Urinary bladder (tissue), 4 donors: Measurements from ENCODE around the gene CRIM1. TPM values are rescaled to one million over a fixed set of nuclear protein-coding genes. Genes with fewer than 3 reads are reported as not detected.

Source experiments
- DNase-seq: peaks from one replicate; pipeline ENCODE4 v3.0.0-alpha.2; 2015; ENCODE audit errors: extremely low spot score
- H3K27ac ChIP-seq: one replicate; pipeline ENCODE4 v1.5.1; 2013; ENCODE audit warnings: low read depth, mild to moderate bottlenecking, moderate library complexity
- H3K36me3 ChIP-seq: one replicate; pipeline ENCODE4 v1.6.1; 2013; ENCODE audit warnings: mild to moderate bottlenecking, moderate library complexity; ENCODE audit not compliant: insufficient read depth
- H3K4me1 ChIP-seq: one replicate; pipeline ENCODE4 v1.6.1; 2013; ENCODE audit warnings: mild to moderate bottlenecking, moderate library complexity; ENCODE audit not compliant: insufficient read depth
- H3K4me3 ChIP-seq: one replicate; pipeline ENCODE4 v1.5.1; 2013; ENCODE audit warnings: low read depth, low read length
- WGBS: extraction: QIAGEN DNeasy Blood & Tissue Kit; methylation state at CpG from one replicate; pipeline ENCODE4 v1.1.7; 2013; 5-methylcytosine and 5-hydroxymethylcytosine counted together
- polyA plus RNA-seq: library from polyadenylated mRNA; stranded (reverse); fragments of 200-250 nt; gene quantifications from one replicate; pipeline ENCODE4 v1.2.3, GENCODE V29; 2013
- total RNA-seq: library from RNA; depleted of rRNA; stranded (reverse); fragments of >200 nt; gene quantifications from one replicate; pipeline ENCODE4 v1.2.3, GENCODE V29; 2014
- donor health status: healthy with polysubstance abuse.
- donor health status: healthy.

CRIM1 gene
- total and polyA plus RNA-seq, 2 donors: 36.6 to 78.0 TPM

DNA sequence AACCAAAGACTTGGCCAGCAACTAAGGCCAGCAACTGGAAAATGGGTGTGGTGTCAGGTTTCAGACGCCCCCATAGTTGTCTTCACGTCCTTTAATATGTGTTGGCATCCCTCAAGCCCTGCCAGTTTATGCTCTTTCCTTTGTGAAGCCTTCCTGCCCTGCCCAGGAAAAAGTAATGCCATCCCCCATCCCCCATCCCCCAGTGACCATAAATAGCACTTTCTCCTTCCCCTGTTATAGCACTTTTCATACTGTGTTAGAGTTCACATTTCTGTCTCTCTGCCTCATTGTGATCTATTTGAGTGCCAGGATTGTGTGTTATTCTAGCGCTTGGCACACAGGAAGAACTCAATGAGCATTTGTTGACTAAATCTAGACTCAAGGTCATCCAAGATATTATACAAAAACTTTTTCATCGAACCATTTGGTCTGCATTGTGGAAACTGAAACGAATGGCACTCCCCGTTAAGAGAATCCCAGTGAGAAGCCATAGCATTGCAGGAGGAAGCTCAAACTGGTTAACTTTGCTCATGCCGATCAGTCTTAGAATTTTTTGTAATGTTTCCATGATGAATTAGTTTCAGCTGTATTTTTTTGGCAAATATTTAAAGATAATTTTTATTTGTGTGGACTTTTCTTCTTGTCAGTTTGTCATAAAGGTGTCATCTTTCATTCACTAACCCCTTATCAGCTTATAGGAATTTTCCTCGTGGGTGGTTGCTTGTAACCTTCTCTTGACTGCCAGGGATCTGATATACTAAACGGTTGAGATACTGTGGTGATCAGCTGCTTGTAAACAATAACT lies 15.7 kb downstream of the CRIM1 start:
- H3K4me1 ChIP-seq: peaks cover 4% of the 10 kb centered on the region
- no peak for DNase-seq
- H3K27ac ChIP-seq: no peak overlapping the region
- no peak overlapping the region for H3K4me3 ChIP-seq
- WGBS: 41% methylated on average over 9 of the region's 9 CpGs
- H3K36me3 ChIP-seq: no peaks in the 10 kb centered on the region

DNA sequence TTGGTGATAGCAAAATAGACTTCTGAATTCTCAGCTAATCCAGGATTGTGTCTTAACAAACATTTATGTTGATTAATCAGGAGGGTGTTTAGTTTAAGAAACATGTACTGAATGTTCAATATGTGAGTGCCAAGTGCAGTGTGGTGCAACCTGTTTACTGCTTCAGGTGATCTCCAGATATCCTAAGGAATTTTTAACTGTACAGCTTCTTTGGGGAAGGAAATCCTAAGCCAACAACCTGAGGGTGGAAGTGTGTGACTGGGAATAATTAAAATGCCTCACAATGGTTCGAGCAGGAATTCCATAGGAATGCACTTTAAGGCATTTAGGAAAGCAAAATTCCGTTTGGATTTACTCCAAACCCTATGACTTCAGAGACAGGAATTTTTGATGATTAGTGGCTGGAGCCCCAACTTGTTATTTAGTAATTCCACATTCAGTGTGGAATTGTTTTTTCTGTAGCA lies 16.4 kb downstream of the CRIM1 start:
- no peak for DNase-seq
- Histone ChIP-seq H3K4me1 (peaks cover 4% of the 10 kb centered on the region), H3K36me3 (no peaks in the 10 kb centered on the region), H3K27ac (no peak overlapping the region), H3K4me3 (no peak overlapping the region)
- 33% methylated on average over 2 of the region's 2 CpGs for WGBS

DNA sequence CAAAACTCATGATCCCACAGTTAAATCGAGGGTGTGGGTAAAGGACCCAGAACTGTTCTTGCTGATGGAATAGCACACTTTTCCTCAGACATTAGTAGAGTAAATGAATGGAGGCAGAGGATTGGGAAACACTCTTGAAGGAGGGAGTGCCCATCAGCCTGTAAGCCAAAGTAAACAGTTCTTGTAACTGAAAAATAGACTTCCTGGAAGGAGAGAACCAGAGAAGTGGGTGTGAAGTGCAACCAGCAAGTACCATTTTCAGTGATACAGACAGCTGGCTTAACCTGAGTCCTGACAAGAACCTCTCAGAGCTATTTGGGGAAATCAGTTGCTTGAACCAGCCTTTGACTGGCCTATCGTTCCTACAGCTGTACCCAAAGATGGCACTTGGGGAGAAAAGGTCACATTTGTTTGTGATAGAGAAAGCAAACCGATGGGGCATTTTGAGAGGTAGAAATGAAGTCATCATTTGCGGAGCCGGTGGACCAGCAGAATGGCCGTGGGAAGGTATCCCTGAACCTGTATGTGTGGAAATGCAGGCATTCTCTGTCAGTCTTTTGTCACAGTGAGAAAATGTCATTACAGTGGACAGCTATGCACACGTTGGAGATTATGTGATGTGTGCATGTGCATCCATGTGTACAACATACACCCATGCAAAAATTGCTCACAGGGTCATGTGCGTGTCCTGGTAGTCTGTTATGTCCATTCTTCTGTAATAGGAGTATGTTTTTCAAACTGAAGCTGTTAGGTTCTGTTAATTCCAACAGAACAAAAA lies 17.8 kb downstream of the CRIM1 start:
- Histone ChIP-seq H3K36me3 (no peaks in the 10 kb centered on the region), H3K4me1 (peaks cover 2% of the 10 kb centered on the region), H3K27ac (no peak overlapping the region), H3K4me3 (no peak overlapping the region)
- WGBS: 89% methylated on average over 8 of the region's 8 CpGs
- DNase-seq: no peak

DNA sequence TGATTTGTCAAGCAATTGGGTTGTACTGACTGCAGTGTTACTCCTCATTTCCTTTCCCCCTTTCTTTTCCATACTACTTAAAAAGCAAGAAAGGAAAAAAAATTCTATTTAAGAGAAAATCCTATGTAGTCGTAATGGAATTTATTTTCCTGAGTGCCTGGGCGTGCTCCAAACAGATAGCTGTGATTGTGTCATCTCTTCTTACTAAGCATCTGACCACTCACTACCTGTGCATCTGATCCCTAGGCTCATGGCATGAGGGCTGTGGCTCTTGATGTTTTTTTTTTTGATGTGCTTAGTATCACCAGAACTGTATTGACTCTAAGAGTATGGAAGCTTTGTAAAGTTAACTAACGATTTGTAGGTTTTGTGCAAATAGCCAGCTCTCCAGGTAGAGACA lies 19.0 kb downstream of the CRIM1 start:
- DNase-seq: no peak
- H3K4me1 ChIP-seq: peaks cover 2% of the 10 kb centered on the region
- H3K27ac ChIP-seq: no peak overlapping the region
- no peak overlapping the region for H3K4me3 ChIP-seq
- H3K36me3 ChIP-seq: no peaks in the 10 kb centered on the region
- WGBS: 89% methylated on average over 3 of the region's 3 CpGs

DNA sequence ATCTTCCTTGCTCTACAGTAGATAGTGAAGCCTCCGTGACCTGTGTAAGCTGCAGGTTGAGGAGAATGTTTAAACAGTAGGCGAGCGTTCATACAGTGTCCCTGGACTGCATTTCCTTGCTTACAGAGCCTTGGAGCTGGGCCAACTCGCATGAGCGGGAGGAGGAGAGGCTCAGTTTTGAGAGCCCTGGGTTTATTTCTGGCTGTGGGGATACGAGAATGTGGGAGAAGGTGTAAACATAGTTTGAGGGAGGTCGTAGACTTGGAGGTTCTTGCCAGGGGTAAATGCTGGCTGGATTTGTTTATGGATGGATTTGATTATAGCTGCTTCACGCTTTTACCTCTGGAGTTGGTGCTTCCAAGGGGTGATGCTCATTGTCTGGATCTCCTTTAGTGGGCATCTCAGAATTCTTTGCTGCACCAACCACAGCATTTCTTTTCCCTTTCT lies 20.8 kb downstream of the CRIM1 start:
- WGBS: 17% methylated on average over 8 of the region's 8 CpGs
- DNase-seq: no peak
- Histone ChIP-seq H3K4me1 (no peaks in the 10 kb centered on the region), H3K4me3 (no peak overlapping the region), H3K27ac (no peak overlapping the region), H3K36me3 (no peaks in the 10 kb centered on the region)

DNA sequence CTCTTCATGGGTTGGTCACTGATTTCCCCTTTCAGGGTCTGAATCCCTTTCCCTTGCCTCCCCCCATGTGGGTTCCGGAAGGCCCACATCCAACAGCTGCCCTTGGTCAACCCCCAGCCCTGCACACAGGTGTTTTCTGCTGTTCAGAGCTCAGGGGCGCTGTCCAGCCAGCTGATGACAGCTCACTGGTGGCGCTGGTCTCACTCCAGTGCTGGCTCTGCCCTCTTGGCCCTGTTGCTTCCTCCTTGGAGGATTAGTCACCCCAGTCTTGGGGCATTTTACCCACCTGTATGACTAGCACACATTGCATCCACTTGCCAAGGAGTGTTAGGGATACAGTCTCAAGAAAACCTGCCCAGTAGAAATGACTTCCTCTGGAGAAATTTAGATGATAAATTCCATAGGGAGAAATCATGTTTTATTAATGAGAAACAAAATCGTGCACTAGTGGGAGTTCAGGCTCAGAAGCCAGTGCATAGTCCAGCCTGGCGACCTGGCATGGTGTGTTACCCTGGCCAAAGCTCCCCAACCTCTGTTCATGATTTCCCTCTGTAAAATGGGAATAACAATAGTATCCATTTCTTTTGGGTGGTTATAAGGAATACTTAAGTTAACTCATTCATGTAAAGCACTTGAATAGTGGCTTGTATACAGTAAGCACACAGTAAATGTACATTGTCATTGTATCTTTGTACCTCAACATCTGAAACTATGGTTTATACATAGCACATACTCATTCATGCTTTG lies 21.6 kb downstream of the CRIM1 start:
- Histone ChIP-seq H3K36me3 (no peaks in the 10 kb centered on the region), H3K4me1 (no peaks in the 10 kb centered on the region), H3K4me3 (no peak overlapping the region), H3K27ac (no peak overlapping the region)
- WGBS: 85% methylated on average over 5 of the region's 5 CpGs
- no peak for DNase-seq

DNA sequence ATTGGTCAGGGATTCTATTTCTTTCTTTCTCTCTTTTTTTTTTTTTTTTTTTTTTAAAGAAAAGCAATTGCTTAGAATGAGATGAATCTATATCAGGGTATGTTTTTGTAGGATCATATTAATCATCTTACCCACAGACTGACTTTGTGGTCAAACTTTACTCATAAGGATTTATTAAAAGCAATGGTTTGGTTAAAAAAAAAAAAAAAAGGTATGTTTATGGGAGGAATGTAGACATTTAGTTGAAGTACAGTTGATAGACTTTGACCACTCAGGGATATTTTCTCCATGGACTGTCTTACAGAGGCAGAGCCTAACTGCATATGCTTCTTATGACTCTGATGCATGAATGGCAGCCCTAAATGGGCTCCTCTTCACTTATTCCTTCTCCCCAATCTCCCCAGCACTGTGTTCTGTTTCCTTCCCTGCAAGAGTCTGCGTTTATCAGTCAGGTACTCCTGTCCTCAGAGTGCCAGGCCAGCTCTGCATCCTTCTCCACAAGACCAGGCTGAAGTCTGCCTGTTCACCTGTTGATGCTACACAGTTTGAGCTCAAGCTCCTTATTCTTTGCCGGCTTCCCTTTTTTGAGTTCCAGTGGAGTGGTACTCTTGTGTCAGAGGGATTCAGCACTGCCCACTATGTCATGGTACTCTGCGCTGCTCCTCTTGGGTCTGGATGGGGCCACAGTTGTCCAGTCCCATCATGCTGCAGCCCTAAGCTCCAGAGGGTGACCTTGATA lies 24.3 kb downstream of the CRIM1 start:
- H3K4me3 ChIP-seq: no peak overlapping the region

DNA sequence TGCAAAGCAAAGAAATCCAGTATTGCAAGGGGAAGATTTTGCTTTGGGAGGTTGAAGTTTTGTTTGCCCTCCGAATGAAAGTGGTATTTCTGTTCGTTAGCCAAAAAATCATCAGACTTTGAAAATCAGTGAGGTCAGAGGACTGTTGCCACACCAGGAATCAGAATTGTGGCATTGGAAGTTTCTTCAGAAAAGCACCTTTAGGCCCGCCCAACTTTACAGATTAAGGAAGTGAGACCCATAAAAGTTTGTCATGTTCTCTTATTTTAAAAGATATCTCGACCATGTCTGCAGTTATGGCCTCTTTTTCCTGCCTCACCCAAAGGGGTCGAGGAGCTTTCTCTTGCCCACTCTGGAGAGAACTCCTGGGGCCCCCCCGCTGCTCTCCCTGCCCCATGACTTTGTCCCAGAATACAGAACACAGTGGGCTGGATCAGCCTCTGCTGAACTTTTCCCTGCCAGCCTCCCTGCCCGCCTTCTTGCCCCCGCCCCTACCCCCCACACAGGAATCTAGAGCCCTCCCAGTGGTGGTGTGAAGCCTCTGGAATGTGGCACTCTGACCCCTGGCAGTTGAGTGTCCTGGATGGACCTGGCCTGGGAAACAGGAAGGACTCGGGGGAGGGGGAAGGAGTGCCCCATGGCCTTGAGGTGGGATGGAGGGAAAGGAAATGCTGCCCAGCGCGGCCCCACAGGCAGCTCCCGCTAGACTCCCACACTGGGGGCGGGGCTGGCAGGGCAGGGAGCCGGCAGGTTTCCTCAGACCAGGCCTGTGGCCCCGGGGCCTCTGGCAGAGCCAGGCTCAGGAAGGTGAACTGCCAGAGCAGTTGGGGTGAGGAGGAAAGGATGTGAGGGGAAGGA lies 25.3 kb downstream of the CRIM1 start:
- no peak overlapping the region for H3K27ac ChIP-seq
- WGBS: 71% methylated on average over 15 of the region's 15 CpGs
- H3K4me1 ChIP-seq: no peaks in the 10 kb centered on the region

More for the DNA sequence above, 24.3 kb downstream of the CRIM1 start:
- DNase-seq: no peak
- H3K27ac ChIP-seq: no peak overlapping the region
- 96% methylated on average over 3 of the region's 3 CpGs for WGBS
- H3K36me3 ChIP-seq: no peaks in the 10 kb centered on the region
- no peaks in the 10 kb centered on the region for H3K4me1 ChIP-seq

DNA sequence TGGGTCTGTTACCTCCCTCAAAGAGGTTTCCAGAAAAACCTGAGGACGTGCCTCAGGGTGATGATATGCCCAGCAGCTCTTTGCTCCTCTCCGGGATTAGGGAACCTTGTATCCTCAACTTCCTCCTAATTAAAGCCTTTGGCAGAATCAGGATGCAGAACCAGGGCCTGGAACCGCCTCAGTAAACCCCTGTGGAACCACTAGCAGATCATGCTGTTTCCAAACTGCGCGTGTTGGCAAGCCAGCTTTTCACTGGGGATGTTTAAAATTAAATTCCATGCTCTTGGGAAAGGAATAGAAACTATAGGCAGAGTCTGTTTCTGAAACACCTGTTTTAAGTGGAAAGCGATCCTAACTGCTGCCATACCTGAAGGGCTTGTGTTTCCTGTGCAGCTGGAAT lies 26.4 kb downstream of the CRIM1 start:
- no peak for DNase-seq
- no peaks in the 10 kb centered on the region for H3K36me3 ChIP-seq
- no peaks in the 10 kb centered on the region for H3K4me1 ChIP-seq
- H3K4me3 ChIP-seq: no peak overlapping the region
- 91% methylated on average over 6 of the region's 6 CpGs for WGBS
- no peak overlapping the region for H3K27ac ChIP-seq

More for the DNA sequence above, 25.3 kb downstream of the CRIM1 start:
- DNase-seq: no peak
- Histone ChIP-seq H3K36me3 (no peaks in the 10 kb centered on the region), H3K4me3 (no peak overlapping the region)

DNA sequence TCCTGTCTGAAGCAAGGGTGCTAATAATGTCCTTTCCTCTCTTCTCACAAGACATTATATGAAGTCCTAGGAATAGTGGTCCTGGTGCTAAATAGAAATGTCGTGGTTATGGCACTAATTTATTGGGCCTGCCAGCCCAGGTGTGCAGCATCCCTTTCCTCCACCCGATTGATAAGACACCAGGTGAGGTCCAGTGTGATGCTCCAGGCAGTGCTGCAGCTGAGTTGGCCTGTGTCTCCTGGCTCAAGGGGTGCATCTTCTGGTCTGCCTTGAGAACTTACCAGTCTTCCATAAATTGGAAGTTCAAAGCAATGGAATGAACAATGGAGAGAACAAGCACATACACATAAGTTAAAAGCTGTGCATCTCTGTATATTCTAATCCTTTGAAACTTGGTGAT lies 26.9 kb downstream of the CRIM1 start:
- Histone ChIP-seq H3K4me3 (no peak overlapping the region), H3K27ac (no peak overlapping the region), H3K36me3 (no peaks in the 10 kb centered on the region), H3K4me1 (no peaks in the 10 kb centered on the region)
- no peak for DNase-seq
- 46% methylated on average over 2 of the region's 2 CpGs for whole genome bisulfite sequencing

DNA sequence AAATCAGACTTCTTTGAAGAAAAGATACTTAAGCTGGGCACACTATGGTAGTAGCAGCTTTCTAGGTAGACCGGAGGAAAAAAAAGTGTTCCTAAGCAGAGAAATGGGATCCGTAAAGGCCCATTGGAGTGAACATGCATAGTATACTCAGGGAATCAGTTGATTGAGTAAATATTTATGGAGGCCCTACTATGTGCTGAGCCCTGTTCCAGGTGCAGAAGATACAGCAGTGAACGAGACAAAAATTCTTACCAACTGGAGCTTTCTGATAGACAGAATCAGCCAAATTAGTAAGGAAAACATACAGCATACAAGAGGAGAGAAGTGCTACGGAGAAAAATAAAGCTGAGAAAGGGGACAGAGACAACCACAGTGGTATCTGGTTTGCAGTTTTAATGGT lies 28.1 kb downstream of the CRIM1 start:
- Histone ChIP-seq H3K36me3 (no peaks in the 10 kb centered on the region), H3K4me1 (no peaks in the 10 kb centered on the region), H3K4me3 (no peak overlapping the region), H3K27ac (no peak overlapping the region)
- DNase-seq: no peak
- 98% methylated on average over 4 of the region's 4 CpGs for WGBS

DNA sequence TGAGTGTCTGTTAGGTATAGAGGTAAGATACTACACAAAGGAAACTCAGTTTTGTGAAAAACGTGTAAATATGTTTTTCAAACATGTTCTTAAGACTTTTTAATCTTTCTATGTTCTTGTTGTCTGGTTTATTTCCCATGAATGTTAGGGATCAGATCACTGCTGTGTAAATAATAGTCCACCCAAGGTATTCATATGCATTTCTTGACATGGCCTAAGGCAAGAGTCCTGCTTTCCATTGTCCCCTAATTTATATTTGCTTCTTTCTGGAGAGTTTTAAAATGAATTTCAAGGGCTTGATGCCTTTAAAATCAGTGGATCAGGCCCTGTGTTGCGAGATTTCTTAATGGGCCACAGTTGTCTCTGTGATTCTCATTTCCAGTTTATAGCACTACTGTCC lies 28.9 kb downstream of the CRIM1 start:
- 89% methylated on average over 2 of the region's 2 CpGs for WGBS
- Histone ChIP-seq H3K36me3 (no peaks in the 10 kb centered on the region), H3K4me1 (no peaks in the 10 kb centered on the region), H3K27ac (no peak overlapping the region), H3K4me3 (no peak overlapping the region)
- DNase-seq: no peak
